Pulmonary artery endothelial cell (primary cell): ENCODE measurements around the gene STX8. TPM values are rescaled to one million over a fixed set of nuclear protein-coding genes. Genes with fewer than 3 reads are reported as not detected.

Experiments used
- DNase-seq: peaks from one replicate; pipeline ENCODE4 v3.0.0-alpha.2; 2011; ENCODE audit warnings: low read depth, low spot score
- total RNA-seq: library from RNA; depleted of rRNA; stranded (reverse); fragments of >200 nt; gene quantifications from 2 replicates; pipeline ENCODE4 v1.2.3, GENCODE V29; 2014

Gene STX8
- total RNA-seq, 1 donor from 2014 or later: 72.6 TPM

DNA sequence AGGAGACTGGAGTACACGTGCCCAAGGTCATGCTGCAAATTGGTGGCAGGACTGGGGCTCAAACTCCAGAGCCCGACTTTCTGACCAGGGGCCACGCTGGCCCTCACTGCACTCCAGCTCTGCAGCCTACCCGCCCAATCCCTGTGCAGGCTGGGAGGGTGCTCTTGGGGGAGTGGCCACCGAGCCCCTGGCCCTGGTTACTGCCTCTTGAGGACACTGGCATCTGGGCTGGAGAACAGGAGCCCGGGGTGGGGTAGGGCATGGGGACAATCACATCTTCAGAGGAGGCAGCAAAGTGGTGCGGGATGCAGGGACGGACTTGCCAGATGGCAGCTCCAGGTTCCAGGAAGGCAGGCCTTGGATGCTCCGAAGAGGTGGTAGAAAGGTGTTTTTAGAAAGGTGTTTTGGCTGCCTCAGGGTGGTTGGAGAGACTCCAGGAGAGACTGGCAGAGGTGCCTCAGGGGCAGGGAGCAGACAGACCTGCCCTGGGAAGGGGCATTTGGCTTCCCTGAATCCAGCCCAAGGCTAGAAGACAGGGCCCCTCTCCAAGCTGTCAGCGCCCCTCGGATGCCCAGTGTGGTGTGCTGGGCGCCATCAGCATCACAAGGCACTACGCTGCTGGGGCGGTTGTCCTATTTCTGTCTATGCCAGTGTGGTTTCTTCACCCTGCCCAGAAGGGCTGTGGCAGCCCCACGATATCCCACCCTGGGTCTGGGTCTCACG, 333.7 kb downstream of the STX8 start:
- no peak for DNase-seq

DNA sequence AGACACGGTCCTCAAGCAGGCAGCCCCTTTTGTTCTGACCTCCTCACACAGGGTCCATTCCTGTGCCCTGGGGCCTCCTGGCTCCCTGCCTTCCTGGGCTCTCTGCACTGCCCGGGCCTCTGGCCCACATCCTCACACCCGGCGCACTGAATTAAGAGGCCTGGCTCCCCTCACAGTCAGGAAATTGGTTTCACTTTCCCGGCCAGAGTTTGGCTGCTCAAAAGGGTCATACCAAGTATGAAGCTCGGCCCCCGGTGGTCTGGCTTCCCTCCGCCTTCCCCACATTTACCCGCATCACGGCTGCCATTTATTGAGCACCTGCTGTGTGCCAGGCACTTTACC, 334.3 kb downstream of the STX8 start:
- DNase-seq: no peak

DNA sequence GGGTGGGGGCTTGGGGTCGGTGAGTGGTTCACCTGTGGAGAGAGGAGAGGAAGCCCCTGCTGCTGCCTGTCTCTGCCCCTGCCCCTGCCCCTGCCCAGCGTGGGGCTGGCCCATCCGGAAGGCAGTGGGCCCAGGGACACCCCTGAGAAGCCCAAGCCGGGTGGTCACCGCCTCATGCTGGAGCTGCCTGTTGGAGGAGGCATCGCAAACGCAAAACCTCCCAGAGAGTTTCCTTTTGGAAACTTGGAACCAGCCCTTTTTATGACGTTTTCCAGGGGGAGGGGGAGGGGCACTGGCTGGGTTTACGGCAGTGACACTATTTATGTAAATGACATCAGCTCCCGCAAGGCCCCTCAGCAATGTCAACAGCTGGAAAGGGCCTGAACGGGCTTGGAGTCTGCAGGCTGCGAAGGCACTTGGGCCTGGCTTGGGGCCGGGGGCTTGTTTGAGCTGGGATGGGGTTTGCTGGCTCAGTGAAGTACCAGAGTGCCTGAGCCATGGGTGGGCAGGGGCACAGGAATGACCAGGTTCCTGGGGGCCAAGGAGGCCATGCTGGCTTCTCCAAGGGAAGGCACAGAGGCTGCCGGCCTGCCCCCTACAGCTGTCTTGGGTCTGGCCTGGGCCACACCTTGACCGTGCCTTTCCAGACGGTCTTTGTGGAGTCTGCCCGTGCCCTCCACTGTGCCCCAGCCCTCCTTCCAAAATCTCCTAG, 334.8 kb downstream of the STX8 start:
- no peak for DNase-seq

DNA sequence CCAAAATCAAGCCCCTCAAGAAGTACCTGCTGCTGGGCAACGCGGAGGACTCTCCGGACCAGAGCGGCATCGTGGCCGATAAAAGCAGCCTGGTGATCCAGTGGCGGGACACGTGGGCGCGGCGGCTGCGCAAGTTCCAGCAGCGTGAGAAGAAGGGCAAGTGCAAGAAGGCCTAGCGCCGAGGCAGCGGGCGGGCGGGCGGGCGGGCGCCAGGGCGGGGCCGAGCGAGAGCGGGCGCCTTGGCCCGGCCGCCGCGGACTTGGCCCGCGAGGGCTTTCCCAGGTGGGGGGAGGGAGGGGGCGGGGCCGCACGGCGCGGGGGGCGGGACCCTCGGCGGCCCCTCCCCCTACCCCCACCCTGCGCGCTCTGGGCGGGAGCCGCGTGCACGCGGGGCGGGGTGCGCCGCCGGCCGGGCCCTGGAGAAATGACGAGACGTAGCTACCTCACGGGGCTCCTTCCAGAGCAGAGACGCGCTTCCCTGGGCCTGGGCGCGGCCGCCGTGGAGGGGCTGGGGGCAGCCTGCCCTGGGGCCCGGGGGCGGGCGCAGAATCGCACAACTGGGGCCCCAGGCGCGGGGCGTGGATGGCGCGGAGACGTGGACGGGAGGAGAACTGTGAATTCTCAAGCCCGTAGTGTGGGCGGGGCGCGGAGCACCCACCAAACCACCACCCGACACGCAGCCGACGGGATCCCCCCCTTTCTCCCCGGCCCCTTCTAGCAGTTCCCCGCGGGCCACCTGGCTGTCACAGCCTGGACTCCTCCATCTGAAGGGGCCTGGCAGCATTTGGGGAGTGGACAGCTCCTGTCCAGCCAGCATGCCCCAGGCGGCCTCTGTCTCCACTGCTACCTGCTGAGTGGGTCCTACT, 335.6 kb downstream of the STX8 start:
- no peak for DNase-seq

DNA sequence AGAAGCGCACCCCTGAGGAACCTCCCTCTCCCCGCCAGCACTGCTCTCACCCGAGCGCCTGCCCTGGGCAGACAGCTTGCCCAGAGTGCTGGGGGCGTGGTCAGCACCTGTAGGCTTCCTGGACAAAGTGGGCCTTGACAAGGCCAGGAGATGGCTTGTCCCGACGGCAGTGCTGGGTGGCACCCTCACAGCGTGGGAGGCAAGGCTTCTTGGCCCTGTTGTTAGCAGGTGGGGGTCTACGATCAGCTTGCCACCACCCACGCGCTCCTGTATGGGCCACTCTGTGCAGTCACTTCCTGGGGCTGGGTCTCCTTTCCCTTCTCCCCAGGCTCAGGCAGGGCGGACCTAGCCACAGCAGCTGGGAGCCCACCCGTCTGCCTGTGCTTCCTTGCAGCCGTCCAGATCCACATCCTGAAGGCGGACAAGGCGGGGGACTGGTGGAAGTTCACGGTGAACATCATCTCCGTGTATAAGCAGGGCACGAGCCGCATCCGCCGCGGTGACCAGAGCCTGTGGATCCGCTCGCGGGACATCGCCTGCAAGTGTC, 336.3 kb downstream of the STX8 start:
- DNase-seq: no peak

DNA sequence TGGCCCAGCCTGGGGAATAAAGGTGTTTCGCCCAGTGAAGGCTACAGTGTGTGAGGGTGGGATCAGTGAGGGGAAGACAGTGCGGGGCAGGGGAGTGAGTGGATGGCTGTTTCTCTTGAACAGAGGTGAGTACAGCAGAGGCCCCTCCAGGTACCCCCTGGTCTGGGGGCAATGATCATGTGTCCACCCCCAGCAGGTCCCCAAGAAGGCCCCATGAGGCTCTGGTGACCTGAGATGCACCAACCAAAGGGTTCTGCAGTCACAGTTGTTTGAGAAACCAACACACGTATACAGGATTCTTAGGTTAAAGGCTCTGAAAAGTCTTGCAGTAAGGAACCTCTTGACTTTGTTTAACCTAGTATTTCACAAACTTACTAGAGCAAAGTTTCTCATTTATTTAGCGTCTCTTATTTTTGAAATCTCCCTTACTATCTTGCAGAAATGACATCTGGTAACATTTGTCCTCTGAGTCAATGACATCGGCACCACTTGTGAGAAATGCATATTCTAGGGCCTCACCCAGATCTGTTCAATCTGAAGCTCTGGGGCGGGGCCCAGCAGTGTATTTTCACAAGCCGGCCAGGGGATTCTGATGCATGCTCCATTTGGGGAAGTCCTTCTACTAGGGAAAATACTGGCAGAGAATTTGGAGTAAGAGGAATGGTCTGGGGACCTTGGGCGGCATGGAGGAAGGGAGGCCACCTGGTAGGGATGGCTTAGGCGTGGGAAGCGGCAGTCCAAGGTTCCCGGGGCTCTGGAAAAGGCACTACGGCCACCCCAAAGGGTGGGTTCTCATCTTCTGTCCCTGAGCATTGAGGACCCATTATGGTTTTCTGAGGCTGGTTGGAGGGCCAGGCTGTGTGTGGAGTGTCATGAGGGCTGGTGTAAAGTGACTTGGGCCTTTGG, 337.0 kb downstream of the STX8 start:
- DNase-seq: no peak

DNA sequence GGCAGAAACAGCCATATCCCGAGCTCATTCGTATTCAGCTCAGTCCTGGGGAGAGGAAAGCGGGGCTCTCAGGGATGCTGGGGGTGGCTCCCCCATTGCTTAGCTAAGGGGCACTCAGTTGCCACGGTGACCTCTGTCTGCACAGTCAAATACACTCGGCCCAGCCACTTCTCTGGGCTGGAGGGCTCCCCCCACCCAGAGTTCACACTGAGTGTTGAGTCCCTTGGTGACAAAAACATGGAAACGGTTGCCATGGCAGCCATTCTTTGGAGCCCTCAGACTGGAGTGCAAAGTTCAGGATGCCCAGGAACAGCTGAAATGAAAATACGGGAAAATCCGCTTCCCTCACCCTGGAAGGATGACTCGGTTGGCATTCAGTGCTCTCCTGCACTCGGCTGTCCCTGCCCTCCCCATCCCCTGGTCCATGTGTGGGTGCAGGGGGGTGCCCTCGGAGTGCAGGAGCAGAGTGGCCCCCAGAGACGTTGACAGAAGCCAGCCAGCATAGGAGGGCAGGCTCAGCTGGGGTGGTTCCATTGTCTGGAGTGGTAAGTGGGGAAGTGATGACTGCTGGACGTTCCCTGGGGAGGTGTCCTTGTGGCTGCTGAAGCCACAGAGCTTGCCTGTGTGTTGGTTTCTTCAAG, 337.8 kb downstream of the STX8 start:
- DNase-seq: no peak

DNA sequence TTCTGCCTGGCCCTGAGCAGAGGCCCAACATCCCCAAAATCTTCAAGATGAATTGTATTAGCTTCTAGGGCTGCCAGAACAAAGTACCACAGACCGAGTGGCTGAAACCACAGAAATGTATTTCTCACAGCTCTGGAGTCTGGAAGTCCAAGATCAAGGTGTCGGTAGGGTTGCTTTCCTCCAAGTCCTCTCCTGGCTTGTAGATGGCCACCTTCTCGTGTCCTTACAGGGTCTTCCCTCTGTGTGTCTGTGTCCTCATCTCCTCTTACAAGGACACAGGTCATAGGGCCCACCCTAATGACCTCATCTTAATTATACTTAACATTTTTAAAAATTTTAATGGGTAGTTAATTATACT, 338.6 kb downstream of the STX8 start:
- no peak for DNase-seq

DNA sequence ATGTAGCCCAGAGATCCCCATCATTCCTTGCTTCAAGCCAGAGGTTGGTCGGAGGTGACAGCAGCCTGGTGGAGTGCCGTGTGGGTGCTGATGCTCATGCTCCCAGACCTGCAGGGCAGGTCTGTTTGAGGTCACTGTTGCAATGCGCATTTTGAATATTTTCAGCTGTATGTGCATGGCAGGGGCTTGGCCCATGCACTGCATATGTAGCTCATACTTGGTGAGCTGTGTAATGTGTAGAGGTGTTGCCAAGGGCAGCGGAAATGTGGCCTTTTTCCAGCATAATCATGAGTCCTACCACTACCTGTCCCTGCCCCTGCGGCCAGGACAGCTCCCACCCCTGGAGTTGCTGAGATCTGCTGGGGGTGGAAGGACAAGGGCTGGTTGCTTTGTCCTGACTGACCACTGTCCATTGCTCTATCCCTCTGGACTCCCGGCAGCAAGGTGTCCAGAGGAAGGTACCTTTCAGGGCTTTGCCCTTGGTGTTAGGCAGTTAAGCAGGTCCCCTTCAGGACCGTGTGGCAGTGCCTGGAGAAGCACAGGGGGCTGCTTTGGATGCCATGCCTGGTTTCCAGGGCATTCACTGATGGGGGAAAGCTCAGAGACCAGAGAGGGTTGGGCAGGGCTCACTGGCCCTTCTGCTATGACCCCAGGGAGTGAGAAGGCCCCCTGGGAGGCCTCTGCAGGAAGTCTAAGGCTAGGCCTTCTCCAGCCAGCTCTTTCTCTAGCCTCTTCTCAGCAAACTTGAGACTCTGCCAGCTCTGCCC, 339.2 kb downstream of the STX8 start:
- DNase-seq: no peak

DNA sequence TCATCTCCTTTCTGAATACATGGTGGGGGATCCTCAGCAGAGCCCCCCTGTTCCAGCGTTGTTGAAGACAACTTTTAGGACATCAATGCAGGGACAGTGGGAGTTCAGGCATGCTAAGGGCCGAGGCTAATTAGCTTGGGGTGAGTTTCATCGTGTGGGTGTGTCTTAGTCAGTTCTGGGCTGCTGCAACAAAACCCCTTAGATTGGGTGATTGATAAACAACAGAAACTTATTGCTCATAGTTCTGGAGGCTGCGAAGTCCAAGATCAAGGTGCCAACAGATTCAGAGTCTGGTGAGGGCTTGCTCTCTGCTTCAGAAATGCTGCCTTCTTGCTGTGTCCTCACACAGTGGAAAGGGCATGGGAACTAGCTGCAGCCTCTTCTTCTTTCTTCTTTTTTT, 340.3 kb downstream of the STX8 start:
- DNase-seq: no peak

DNA sequence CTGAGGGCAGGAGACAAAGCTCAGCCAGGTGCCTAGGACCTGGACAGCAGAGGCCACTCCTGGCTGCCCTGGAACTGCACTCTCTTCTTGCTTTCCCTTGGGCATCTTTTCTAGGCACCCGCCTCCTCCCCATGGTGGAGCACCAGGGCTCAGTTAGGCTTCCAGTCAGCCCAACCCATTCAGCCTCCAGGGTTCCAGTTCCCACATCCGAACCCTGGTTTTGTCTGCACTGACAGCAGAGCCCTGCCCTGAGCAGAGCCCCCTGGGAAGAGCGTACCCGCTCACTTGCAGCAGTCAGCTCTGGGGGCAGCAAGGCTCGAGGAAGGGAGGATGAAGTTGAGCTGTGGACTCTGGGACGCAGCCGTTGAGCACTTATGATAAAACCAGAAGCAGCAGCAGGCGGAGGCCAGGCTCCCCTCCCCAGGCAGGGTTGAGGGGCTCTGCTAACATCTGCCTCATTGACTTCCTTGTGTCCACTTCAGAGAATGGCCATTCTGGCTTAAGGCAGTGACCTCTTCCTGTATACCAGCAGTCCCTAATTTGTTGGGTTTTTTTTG, 341.2 kb downstream of the STX8 start:
- DNase-seq: no peak

DNA sequence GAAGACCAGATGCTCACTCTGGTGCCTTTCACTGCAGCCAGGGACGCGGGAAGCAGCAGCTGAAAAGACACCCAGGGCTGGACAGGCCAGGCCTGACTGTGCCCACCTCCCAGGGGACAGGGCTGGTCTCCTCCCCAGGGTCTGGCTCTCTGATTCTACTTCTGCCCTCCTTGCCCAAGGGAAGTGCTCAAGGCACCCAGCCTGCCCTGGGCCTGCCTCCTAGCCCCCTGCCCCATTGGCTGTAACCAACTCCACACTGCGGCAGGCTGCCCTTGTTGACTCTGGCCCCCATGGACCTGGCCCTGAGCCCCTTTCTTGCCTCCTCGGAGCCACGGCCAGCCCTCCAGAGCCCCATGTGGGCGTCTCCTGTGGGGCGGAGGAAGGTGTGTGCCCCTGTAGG, 341.9 kb downstream of the STX8 start:
- DNase-seq: no peak

DNA sequence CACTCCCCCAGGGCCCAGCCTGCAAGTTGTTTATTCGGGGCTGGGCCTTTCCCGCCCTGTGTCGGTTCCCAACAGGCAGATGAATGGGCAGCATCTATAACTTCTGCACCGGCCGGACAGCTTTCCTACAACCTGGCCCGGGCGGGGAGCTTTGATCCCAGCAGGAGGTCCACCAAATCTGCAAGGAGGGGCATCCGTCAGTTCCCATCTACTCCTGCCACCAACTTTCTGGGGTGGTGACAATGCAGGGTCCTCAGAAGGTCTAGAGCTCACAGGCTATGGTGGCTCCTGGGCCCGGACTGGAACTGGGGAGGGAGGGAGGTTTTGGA, 342.4 kb downstream of the STX8 start:
- DNase-seq: no peak

DNA sequence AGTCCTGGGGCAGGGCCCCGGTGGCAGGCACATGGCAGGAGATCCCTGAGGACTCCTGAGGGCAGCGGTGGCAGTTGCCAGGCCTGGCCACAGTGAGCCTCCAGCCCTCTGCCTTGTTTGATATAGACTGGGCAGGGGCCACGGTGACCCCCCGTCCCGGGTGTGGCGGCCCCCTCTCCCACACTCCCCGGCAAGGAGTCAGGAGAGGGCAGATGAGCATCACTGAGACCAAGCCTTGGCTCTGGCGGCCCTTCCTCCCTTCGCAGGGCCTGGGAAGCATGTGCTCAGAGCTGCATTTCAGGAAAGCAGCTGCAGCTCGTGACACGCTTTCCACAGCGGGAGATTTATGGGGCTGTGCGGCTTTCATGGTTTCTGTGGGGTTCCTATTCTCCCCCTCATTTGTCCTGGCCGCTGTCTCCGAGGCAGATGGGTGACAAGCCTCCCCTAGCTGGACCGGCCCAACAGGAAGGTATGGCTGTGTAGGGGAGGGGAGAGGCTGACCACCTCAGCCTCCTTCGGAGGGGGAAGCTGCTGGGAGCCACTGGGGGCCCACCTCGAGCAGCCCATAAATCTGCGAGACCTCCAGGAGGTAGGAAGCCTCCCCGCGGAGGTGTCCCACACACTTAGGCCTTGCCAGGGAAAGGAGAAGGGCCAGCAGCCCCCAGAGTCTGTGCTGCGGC, 342.9 kb downstream of the STX8 start:
- DNase-seq: no peak

DNA sequence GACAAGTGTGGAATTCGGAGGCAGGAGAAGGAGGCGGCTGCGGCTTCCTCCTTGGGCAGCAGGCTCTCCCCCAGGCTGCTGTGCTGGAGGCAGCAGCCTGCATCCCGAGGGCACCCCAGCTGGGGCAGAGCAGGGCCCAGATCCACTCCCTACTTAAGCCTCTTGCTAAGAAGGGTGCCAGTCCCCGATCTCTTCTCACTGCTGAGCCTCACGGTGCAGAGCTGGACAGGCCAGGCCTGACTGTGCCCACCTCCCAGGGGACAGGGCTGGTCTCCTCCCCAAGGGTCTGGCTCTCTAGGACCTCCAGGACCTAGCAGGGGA, 343.5 kb downstream of the STX8 start:
- no peak for DNase-seq

DNA sequence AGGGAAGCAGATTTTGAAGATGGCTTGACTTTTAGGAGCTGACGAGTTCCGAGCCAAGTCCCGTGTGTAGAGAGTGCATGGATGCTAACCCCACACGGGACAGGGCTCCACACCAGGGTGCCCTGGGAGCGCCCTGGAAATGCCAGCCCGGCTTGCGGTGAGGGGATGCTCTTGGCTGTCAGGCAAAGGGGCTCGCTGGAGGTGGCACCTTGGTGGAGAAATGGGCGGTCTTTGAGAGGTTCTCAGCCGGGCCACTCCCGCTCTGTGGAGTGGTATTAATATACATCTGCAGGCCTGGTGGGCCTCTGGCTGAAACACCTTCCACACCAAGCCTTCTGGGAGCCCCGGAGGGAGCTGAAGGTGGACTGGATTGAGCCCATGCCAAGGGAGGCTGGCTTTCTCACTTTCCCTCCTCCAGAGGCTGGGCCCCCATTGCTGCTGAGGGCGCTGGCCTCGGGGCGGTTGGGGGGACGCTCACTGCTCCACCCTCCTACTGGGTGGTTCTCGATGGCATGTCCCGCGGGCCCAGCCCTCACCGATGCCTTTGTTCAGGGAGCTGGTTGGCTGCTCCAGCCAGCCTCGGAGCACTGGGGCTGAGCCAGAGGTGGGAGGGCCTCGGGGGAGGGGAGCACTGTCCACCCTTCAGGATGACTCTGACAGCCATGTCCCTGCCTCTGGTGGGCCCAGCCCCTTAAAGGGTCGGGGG, 344.0 kb downstream of the STX8 start:
- DNase-seq: no peak

DNA sequence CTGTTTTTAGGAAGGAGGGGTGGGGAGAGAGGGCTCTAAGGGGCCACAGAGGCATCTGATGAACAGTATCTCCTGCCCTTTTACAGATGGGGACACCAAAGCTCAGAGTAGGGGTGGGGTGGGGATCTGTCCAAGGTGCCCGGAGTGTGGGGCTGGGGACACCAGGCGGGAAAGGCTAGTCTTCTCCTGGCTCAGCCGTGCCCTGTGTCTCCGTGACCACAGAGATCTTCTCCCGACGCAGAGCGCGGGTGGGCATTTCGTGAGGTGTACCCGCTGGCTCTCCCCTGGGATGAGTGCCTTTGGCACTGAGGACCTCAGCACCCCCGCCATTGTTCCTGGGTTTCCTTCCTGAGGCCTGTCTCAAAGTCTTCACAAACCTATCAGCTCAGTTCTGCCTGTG, 344.8 kb downstream of the STX8 start:
- no peak for DNase-seq

DNA sequence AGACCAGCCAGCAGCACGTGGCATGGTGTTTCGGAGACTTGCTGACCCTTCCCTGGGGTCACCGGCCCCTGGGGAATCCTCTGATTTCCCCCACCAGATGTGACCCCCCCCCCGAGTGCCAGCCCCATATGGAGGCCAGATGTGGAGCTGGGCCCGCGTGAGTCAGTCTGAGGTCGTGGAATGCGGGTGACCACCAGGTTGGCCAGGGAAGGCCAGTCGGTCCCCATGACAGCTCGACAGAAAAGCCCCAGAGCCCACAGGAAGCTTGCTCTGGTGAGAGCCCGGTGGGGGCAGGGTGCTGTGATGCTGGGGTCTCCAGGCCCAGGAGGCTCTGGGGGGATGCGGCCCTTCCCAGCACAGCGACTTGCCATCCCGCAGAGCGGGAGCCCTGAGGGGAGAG, 345.3 kb downstream of the STX8 start:
- no peak for DNase-seq

DNA sequence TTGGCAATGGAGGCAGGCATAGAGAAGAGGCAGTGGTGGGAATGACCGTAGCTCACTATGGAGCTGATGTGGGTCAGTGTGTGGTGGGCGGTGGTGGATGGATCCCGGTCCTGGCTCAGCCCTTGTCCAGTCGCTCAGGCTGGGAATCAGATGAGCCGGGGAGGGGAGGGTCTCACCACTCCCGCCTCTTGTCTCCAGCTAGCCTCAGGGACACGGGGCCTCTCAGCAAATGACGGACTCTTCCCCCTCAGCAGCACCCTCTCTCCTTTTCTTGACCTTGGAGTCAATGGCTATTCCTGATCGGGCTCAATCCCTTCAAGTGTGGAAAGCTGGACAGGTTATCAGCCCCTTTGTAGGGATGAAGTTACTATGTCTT, 345.8 kb downstream of the STX8 start:
- DNase-seq: no peak
